OCI-LY7 (cell line): ENCODE data around the gene BICD1. TPM values are rescaled to one million over a fixed set of nuclear protein-coding genes. Genes with fewer than 3 reads are reported as not detected.

Experiments used
- BruUV-seq: library from RNA; stranded (reverse); fragments of 400-500 nt; replicated peaks from 2 replicates; lab custom pipeline; 2021; lab: Mats Ljungman, UMichigan
- CTCF ChIA-PET: fragments of 300-600 bp; sonication (Branson Sonifier 250); formaldehyde crosslinking; loops from one replicate; lab custom pipeline; 2022; ENCODE audit warnings: antibody characterized with exemption; ENCODE audit not compliant: unreplicated experiment; lab: Charles Lee
- POLR2A ChIA-PET: fragments of 300-600 bp; sonication (Branson Sonifier 250); formaldehyde crosslinking; loops from one replicate; lab custom pipeline; 2022; ENCODE audit warnings: antibody characterized with exemption; lab: Charles Lee
- DNase-seq: peaks from one replicate; pipeline ENCODE4 v3.0.0-alpha.2; 2015; ENCODE audit warnings: low spot score
- H2AFZ ChIP-seq: fragments of 200-600 bp; sonication (generic), shearing (Covaris generic); 2 replicates; pipeline ENCODE4 v1.6.1; 2014; ENCODE audit warnings: mild to moderate bottlenecking, antibody characterized with exemption, low read length, moderate library complexity
- H3K27ac ChIP-seq: fragments of 200-600 bp; sonication (generic); 2 replicates; pipeline ENCODE4 v1.5.1; 2014; ENCODE audit warnings: mixed run types, low read depth, mild to moderate bottlenecking, moderate library complexity, low read length, inconsistent platforms; ENCODE audit not compliant: poor library complexity, severe bottlenecking
- H3K36me3 ChIP-seq: fragments of 200-600 bp; sonication (generic); 2 replicates; pipeline ENCODE4 v1.6.1; 2014; ENCODE audit warnings: mild to moderate bottlenecking, antibody characterized with exemption, low read length, moderate library complexity, mixed read lengths; ENCODE audit not compliant: insufficient read depth
- H3K4me1 ChIP-seq: fragments of 200-600 bp; sonication (generic); 2 replicates; pipeline ENCODE4 v1.5.1; 2014; ENCODE audit warnings: mild to moderate bottlenecking, low read length; ENCODE audit not compliant: insufficient read depth, poor library complexity, severe bottlenecking
- H3K4me2 ChIP-seq: fragments of 200-600 bp; sonication (generic); 2 replicates; pipeline ENCODE4 v1.6.1; 2014; ENCODE audit warnings: mild to moderate bottlenecking, low read length
- H3K4me3 ChIP-seq: fragments of 200-600 bp; sonication (generic); 2 replicates; pipeline ENCODE4 v1.5.1; 2014; ENCODE audit warnings: mild to moderate bottlenecking, low read depth, low read length; ENCODE audit not compliant: poor library complexity, severe bottlenecking
- H3K79me2 ChIP-seq: fragments of 200-600 bp; sonication (generic); 2 replicates; pipeline ENCODE4 v1.6.1; 2016; ENCODE audit warnings: low read depth, mild to moderate bottlenecking, low read length, moderate library complexity, mixed read lengths; ENCODE audit not compliant: insufficient read depth
- H3K9me2 ChIP-seq: fragments of 200-600 bp; sonication (generic); 2 replicates; pipeline ENCODE4 v1.6.1; 2016; ENCODE audit warnings: mild to moderate bottlenecking, low read length, mixed read lengths; ENCODE audit not compliant: insufficient read depth
- H3K9me3 ChIP-seq: fragments of 200-600 bp; sonication (generic); 2 replicates; pipeline ENCODE4 v1.6.1; 2014; ENCODE audit warnings: mild to moderate bottlenecking, mixed run types, low read length, mixed read lengths
- H4K20me1 ChIP-seq: fragments of 200-600 bp; sonication (generic); 2 replicates; pipeline ENCODE4 v1.6.1; 2014; ENCODE audit warnings: mild to moderate bottlenecking, antibody characterized with exemption, low read length, moderate library complexity, mixed read lengths; ENCODE audit not compliant: insufficient read depth
- CTCF ChIP-seq: fragments of 200-600 bp; sonication (generic); conservative IDR thresholded peaks from 2 replicates; pipeline ENCODE4 v1.5.1; 2014; ENCODE audit warnings: mild to moderate bottlenecking, antibody characterized with exemption, low read length, moderate library complexity, mixed read lengths
- EZH2phosphoT487 ChIP-seq: fragments of 200-600 bp; sonication (generic); IDR thresholded peaks from 2 replicates; pipeline ENCODE4 v1.6.1; 2018; ENCODE audit warnings: low read depth, borderline replicate concordance, mild to moderate bottlenecking, mixed run types, antibody characterized with exemption, low read length, moderate library complexity, mixed read lengths
- intact Hi-C: fragments of 100-400 bp; cut with micrococcal nuclease; formaldehyde crosslinking; loops from one replicate; pipeline ENCODE4 v1.10.0; 2022; ENCODE audit not compliant: unreplicated experiment
- total RNA-seq, 2 experiments: library from RNA; depleted of rRNA in 1 of 2; stranded (reverse); fragments of >200 nt in 1 of 2; shearing (Covaris generic) in 1 of 2; gene quantifications; 2 replicates each; pipeline ENCODE4 v1.2.3, GENCODE V29; 2014 to 2022

The BICD1 gene
- total RNA-seq, 2 experiments from 2014 or later: 42.9 to 88.2 TPM

GRCh38 chr12:32089156-32089555, 17.5 kb upstream of the BICD1 start:
- ChIA-PET POLR2A (interaction anchor here (0.7 to 1.4 kb wide), 2 partner anchors 18 to 210 kb away, joined by 3 to 4 read pairs; no protein-coding TSS in a partner anchor), CTCF (no interaction called here)
- Histone ChIP-seq H3K4me2 (no peak overlapping the region), H3K4me3 (no peak overlapping the region), H3K27ac (no peak overlapping the region), H3K4me1 (no peaks in the 10 kb centered on the region), H3K36me3 (no peaks in the 10 kb centered on the region), H3K9me2 (no peaks in the 10 kb centered on the region), H2AFZ (no peak overlapping the region), H3K9me3 (no peaks in the 10 kb centered on the region), H3K79me2 (no peaks in the 10 kb centered on the region), H4K20me1 (no peaks in the 10 kb centered on the region)
- no peak for DNase-seq
- intact Hi-C loops: no loop called here
- TF ChIP-seq CTCF (no peak), EZH2phosphoT487 (no peak)
- BruUV-seq: no TSS peak

DNA sequence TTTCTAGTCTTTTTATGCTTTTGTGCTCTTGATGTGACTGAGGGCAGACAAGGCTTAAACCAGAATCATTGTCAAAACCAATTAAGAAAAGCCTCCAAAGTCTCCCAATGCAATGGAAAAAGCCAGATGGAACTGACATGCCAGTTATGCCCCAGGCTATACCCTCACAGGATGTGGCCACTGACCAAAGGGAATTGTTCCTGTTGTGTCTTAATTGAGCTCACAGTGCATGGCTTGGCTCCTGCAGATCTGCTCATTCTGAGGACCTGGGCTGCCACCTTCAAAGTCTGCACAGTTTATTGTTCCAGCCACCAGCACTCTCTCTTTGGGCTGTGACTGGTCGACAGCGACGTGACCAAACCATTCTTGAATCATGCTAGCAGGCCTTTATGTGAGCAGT, 17.1 kb upstream of the BICD1 start:
- no peaks in the 10 kb centered on the region for H4K20me1 ChIP-seq
- H3K4me1 ChIP-seq: no peaks in the 10 kb centered on the region
- no peak overlapping the region for H2AFZ ChIP-seq
- H3K27ac ChIP-seq: no peak overlapping the region
- CTCF ChIA-PET: no interaction called here
- no peaks in the 10 kb centered on the region for H3K9me2 ChIP-seq
- H3K4me3 ChIP-seq: no peak overlapping the region
- intact Hi-C loops: no loop called here
- no TSS peak for BruUV-seq
- POLR2A ChIA-PET: interaction anchor here (1.4 kb wide), 1 partner anchor 18 kb away, joined by 4 read pairs; no protein-coding TSS in a partner anchor
- TF ChIP-seq CTCF (no peak), EZH2phosphoT487 (no peak)
- no peaks in the 10 kb centered on the region for H3K9me3 ChIP-seq
- no peaks in the 10 kb centered on the region for H3K79me2 ChIP-seq
- H3K36me3 ChIP-seq: no peaks in the 10 kb centered on the region
- no peak for DNase-seq
- no peak overlapping the region for H3K4me2 ChIP-seq

GRCh38 chr12:32091696-32092095, 15.0 kb upstream of the BICD1 start:
- Histone ChIP-seq H3K27ac (no peak overlapping the region), H3K9me3 (no peaks in the 10 kb centered on the region), H2AFZ (no peak overlapping the region), H3K36me3 (no peaks in the 10 kb centered on the region), H4K20me1 (no peaks in the 10 kb centered on the region), H3K79me2 (no peaks in the 10 kb centered on the region), H3K4me3 (no peak overlapping the region), H3K4me2 (no peak overlapping the region), H3K9me2 (no peaks in the 10 kb centered on the region), H3K4me1 (no peaks in the 10 kb centered on the region)
- DNase-seq: no peak
- no TSS peak for BruUV-seq
- TF ChIP-seq CTCF: no peak
- no peak for TF ChIP-seq EZH2phosphoT487
- ChIA-PET CTCF (no interaction called here), POLR2A (interaction anchor here (0.5 to 1.2 kb wide), 6 partner anchors 11 to 260 kb away, joined by 3 to 5 read pairs (median 3); no protein-coding TSS in a partner anchor)
- intact Hi-C loops: no loop called here
